Thyroid gland (tissue), 4 donors: ENCODE results near the gene PSMG1.

Experiments
- CTCF ChIP-seq, 6 experiments: fragments of 200-600 bp in 3 of 6; fragments of 450-650 bp in 3 of 6; sonication (generic) in 3 of 6; IDR thresholded peaks; one replicate each; pipeline ENCODE4 v1.5.1; 2016 to 2019; ENCODE audit warnings: antibody characterized with exemption in 6 of 6, mild to moderate bottlenecking in 2 of 6, inconsistent platforms in 1 of 6, moderate library complexity in 1 of 6
- POLR2A ChIP-seq, 2 donors: fragments of 450-650 bp; IDR thresholded peaks; one replicate each; pipeline ENCODE4 v1.6.1; 2017; ENCODE audit warnings: antibody characterized with exemption in 2 of 2, mild to moderate bottlenecking in 2 of 2, moderate library complexity in 1 of 2

GRCh38 chr21:39159342-39160063 lies 23.7 kb downstream of the PSMG1 start:
- TF ChIP-seq POLR2A (IDR thresholded peaks at IDR 0.05) = no peak
- no peak for TF ChIP-seq CTCF (IDR thresholded peaks at IDR 0.05)
